Measurements from ENCODE around the gene NEK7.

DNA sequence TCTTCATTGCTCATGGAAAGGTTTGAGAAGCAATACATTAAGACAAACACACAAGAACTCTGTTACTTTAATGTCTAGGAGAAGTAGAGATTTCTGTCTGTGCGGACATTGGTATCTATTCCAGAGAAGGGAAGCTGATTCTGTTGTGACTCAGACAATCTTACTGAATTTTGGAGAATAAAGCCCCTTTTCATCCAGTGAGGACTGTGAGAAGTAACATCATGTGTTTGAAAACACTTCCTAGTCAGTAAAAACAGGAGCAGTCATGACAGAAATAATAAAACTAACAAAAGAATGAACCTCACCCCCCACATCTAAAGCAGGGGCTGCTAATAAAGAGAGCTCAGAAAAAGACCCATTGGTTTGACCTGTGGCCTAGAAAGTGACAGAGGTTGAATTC lies 46.6 kb downstream of the NEK7 start:
- TF ChIP-seq, protein P1, sequence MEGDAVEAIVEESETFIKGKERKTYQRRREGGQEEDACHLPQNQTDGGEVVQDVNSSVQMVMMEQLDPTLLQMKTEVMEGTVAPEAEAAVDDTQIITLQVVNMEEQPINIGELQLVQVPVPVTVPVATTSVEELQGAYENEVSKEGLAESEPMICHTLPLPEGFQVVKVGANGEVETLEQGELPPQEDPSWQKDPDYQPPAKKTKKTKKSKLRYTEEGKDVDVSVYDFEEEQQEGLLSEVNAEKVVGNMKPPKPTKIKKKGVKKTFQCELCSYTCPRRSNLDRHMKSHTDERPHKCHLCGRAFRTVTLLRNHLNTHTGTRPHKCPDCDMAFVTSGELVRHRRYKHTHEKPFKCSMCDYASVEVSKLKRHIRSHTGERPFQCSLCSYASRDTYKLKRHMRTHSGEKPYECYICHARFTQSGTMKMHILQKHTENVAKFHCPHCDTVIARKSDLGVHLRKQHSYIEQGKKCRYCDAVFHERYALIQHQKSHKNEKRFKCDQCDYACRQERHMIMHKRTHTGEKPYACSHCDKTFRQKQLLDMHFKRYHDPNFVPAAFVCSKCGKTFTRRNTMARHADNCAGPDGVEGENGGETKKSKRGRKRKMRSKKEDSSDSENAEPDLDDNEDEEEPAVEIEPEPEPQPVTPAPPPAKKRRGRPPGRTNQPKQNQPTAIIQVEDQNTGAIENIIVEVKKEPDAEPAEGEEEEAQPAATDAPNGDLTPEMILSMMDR (IDR thresholded peaks at IDR 0.05 in 8 of 11, conservative IDR thresholded peaks at IDR 0.05 in 3 of 11): no peak
- no peak for TF ChIP-seq POLR2A (IDR thresholded peaks at IDR 0.05)
- no peak for TF ChIP-seq POLR2AphosphoS5 (IDR thresholded peaks at IDR 0.05)

All from spleen (tissue), 7 donors.